OCI-LY3 (cell line): Measurements from ENCODE around the gene PPP1R9A.

Experiments
- H2AFZ ChIP-seq: fragments of 200-600, 300-600 bp; shearing (Covaris generic); 2 replicates; pipeline ENCODE4 v1.6.0; 2014; ENCODE audit warnings: antibody characterized with exemption, low read depth, low read length
- H3K27ac ChIP-seq: fragments of 200-600, 300-600 bp; sonication (generic); 2 replicates; pipeline ENCODE4 v1.5.1; 2014; ENCODE audit warnings: mild to moderate bottlenecking, low read length, moderate library complexity, mixed read lengths
- H3K27me3 ChIP-seq: fragments of 200-600, 300-600 bp; sonication (generic); 2 replicates; pipeline ENCODE4 v1.6.1; 2014; ENCODE audit warnings: low read depth, low read length, mixed read lengths
- H3K36me3 ChIP-seq: fragments of 200-600, 300-600 bp; sonication (generic); replicated peaks from 2 replicates; pipeline ENCODE3; 2014; ENCODE audit warnings: low read depth, low read length, mixed read lengths
- H3K4me1 ChIP-seq: fragments of 300-600, 200-600 bp; sonication (generic); 2 replicates; pipeline ENCODE4 v1.6.1; 2014; ENCODE audit warnings: low read length, mixed read lengths
- H3K4me2 ChIP-seq: fragments of 200-600, 300-600 bp; sonication (generic); 2 replicates; pipeline ENCODE4 v1.6.1; 2014; ENCODE audit warnings: low read length, mixed read lengths
- H3K4me3 ChIP-seq: fragments of 300-600, 200-600 bp; sonication (generic); 2 replicates; pipeline ENCODE4 v1.5.1; 2014; ENCODE audit warnings: antibody characterized with exemption, mild to moderate bottlenecking, low read length, moderate library complexity
- H3K79me2 ChIP-seq: fragments of 300-600, 200-600 bp; shearing (Covaris generic); 2 replicates; pipeline ENCODE4 v1.6.1; 2014; ENCODE audit warnings: mild to moderate bottlenecking, low read length, mixed read lengths
- H3K9ac ChIP-seq: fragments of 300-600, 200-600 bp; shearing (Covaris generic); 2 replicates; pipeline ENCODE4 v1.6.0; 2014; ENCODE audit warnings: mild to moderate bottlenecking, low read length, moderate library complexity
- H3K9me3 ChIP-seq: fragments of 200-600, 300-600 bp; shearing (Covaris generic); 2 replicates; pipeline ENCODE4 v1.6.1; 2014; ENCODE audit warnings: low read length, mixed read lengths; ENCODE audit not compliant: insufficient read depth
- H4K20me1 ChIP-seq: fragments of 200-600, 300-600 bp; sonication (generic); 2 replicates; pipeline ENCODE4 v1.6.1; 2016; ENCODE audit warnings: low read length, mixed read lengths; ENCODE audit not compliant: insufficient read depth
- CTCF ChIP-seq: fragments of 200-600, 300-600 bp; sonication (generic); IDR thresholded peaks from 2 replicates; pipeline ENCODE4 v1.5.1; 2014; ENCODE audit warnings: antibody characterized with exemption, low read length, low read depth
- EZH2phosphoT487 ChIP-seq: fragments of 200-600 bp; shearing (Covaris generic); IDR thresholded peaks from 2 replicates; pipeline ENCODE4 v1.6.1; 2018; ENCODE audit warnings: antibody characterized with exemption, mixed run types, low read depth

Gene PPP1R9A

GRCh38 chr7:95265634-95266033 lies 358.2 kb downstream of the PPP1R9A start:
- Histone ChIP-seq H4K20me1 (no peaks in the 10 kb centered on the region), H3K4me1 (peaks cover 5% of the 10 kb centered on the region; the same call in 1 of the 2 replicates), H3K79me2 (no peaks in the 10 kb centered on the region), H3K36me3 (no peaks in the 10 kb centered on the region), H3K4me3 (no peak overlapping the region), H3K27ac (no peak overlapping the region), H3K9ac (no peak overlapping the region), H3K9me3 (no peaks in the 10 kb centered on the region), H2AFZ (no peak overlapping the region), H3K4me2 (no peak overlapping the region), H3K27me3 (no peaks in the 10 kb centered on the region)
- TF ChIP-seq EZH2phosphoT487 (no peak), CTCF (no peak)

GRCh38 chr7:95267754-95268153 lies 360.4 kb downstream of the PPP1R9A start:
- TF ChIP-seq EZH2phosphoT487, result no peak
- TF ChIP-seq CTCF, result no peak

GRCh38 chr7:95269640-95270039 lies 362.2 kb downstream of the PPP1R9A start:
- TF ChIP-seq CTCF, result no peak
- TF ChIP-seq EZH2phosphoT487, result no peak
- H3K27me3 ChIP-seq, result no peaks in the 10 kb centered on the region
- H3K79me2 ChIP-seq, result no peaks in the 10 kb centered on the region
- peaks cover 5% of the 10 kb centered on the region; the same call in 1 of the 2 replicates for H3K4me1 ChIP-seq
- H2AFZ ChIP-seq, result no peak overlapping the region
- no peak overlapping the region for H3K4me2 ChIP-seq
- H3K36me3 ChIP-seq, result no peaks in the 10 kb centered on the region
- H3K4me3 ChIP-seq, result no peak overlapping the region
- H4K20me1 ChIP-seq, result no peaks in the 10 kb centered on the region
- no peaks in the 10 kb centered on the region for H3K9me3 ChIP-seq
- no peak overlapping the region for H3K27ac ChIP-seq
- H3K9ac ChIP-seq, result no peak overlapping the region

More at GRCh38 chr7:95267754-95268153, 360.4 kb downstream of the PPP1R9A start:
- Histone ChIP-seq H3K36me3 (no peaks in the 10 kb centered on the region), H3K9me3 (no peaks in the 10 kb centered on the region), H3K27me3 (no peaks in the 10 kb centered on the region), H3K9ac (no peak overlapping the region), H3K79me2 (no peaks in the 10 kb centered on the region), H4K20me1 (no peaks in the 10 kb centered on the region), H3K4me2 (no peak overlapping the region), H3K4me1 (peaks cover 5% of the 10 kb centered on the region; the same call in 1 of the 2 replicates), H3K27ac (no peak overlapping the region), H3K4me3 (no peak overlapping the region), H2AFZ (no peak overlapping the region)

- H3K4me2 ChIP-seq, result no peak overlapping the region
- no peaks in the 10 kb centered on the region for H3K4me1 ChIP-seq
- no peaks in the 10 kb centered on the region for H3K27me3 ChIP-seq
- H2AFZ ChIP-seq, result no peak overlapping the region
- H3K79me2 ChIP-seq, result no peaks in the 10 kb centered on the region
- H3K4me3 ChIP-seq, result no peak overlapping the region
- no peaks in the 10 kb centered on the region for H4K20me1 ChIP-seq
- H3K9ac ChIP-seq, result no peak overlapping the region
- TF ChIP-seq CTCF (no peak), EZH2phosphoT487 (no peak)
- no peaks in the 10 kb centered on the region for H3K9me3 ChIP-seq
- no peak overlapping the region for H3K27ac ChIP-seq
- no peaks in the 10 kb centered on the region for H3K36me3 ChIP-seq
These were observed 368.7 kb downstream of the PPP1R9A start for GRCh38 chr7:95276114-95276513.
